Testis (tissue), 2 donors: ENCODE data around the gene KCND3.

Experiments
- POLR2A ChIP-seq: fragments of 450-650 bp; IDR thresholded peaks from one replicate; pipeline ENCODE4 v1.6.1; 2017; ENCODE audit warnings: antibody characterized with exemption, mild to moderate bottlenecking, moderate library complexity
- TF ChIP-seq, protein P1 (sequence below), 3 experiments: fragments of 450-650 bp in 2 of 3; fragments of 200-600 bp in 1 of 3; sonication (generic) in 1 of 3; IDR thresholded peaks; one replicate each; pipeline ENCODE4 v1.5.1; 2016 to 2019; ENCODE audit warnings: antibody characterized with exemption in 3 of 3, mild to moderate bottlenecking in 2 of 3, moderate library complexity in 1 of 3

DNA sequence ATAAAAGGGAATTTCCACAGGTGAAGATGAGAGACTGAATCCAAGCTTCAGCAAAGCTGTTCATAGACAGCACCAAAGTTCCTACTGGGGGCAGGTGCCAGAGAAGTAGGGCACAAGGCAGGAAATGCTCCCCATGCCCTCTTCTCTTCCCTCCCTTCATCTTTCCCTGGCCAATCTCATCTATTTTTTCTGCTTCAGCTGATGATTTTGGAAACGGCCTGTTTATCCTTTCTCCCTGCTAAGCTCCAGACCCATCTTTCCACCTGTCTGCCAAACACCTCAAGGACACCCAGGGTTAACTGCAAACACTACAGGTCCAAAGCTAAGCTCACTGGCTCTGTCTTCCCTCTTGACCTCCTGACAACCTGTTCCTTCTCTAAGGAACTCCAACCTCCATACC lies 18.1 kb downstream of the KCND3 start:
- TF ChIP-seq, protein P1, sequence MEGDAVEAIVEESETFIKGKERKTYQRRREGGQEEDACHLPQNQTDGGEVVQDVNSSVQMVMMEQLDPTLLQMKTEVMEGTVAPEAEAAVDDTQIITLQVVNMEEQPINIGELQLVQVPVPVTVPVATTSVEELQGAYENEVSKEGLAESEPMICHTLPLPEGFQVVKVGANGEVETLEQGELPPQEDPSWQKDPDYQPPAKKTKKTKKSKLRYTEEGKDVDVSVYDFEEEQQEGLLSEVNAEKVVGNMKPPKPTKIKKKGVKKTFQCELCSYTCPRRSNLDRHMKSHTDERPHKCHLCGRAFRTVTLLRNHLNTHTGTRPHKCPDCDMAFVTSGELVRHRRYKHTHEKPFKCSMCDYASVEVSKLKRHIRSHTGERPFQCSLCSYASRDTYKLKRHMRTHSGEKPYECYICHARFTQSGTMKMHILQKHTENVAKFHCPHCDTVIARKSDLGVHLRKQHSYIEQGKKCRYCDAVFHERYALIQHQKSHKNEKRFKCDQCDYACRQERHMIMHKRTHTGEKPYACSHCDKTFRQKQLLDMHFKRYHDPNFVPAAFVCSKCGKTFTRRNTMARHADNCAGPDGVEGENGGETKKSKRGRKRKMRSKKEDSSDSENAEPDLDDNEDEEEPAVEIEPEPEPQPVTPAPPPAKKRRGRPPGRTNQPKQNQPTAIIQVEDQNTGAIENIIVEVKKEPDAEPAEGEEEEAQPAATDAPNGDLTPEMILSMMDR (IDR thresholded peaks at IDR 0.05), result no peak
- no peak for TF ChIP-seq POLR2A
